ENCODE results near the gene TMEM53. TPM values are rescaled to one million over a fixed set of nuclear protein-coding genes. Genes with fewer than 3 reads are reported as not detected.

Gene TMEM53
- total RNA-seq, 2 experiments from 2014 or later: 0.64 to 1.2 TPM

DNA sequence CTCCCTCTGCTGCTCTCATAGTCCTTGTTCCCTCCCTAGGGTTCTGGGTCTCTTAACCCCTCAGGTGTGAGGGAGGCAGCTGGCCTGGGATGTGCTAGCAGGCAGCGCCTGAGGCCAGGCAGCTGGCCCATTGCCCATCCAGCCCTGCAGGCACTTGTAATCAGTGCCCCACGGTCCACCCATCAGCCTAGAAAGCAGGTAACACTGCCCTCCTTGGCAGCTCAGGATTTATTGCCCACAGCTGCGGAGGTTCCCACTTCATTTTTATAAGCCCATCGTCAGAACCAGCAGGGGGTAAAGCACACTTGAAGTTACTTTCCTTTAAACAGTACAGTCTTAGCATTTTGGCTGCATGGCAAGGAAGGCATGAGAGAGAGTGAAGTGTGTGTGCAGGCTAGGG is 70.6 kb downstream of the TMEM53 start:
- ChIA-PET CTCF (no interaction called here), POLR2A (no interaction called here)
- no peak overlapping the region for H3K4me3 ChIP-seq (ENCODE audit: low read length)
- Mint-ChIP-seq H3K27ac (no peak overlapping the region), H3K4me1 (ENCODE audit: low read depth) (no peaks in the 10 kb centered on the region), H3K4me3 (no peak overlapping the region), H3K36me3 (ENCODE audit: low read depth) (no peaks in the 10 kb centered on the region), H3K9me3 (no peaks in the 10 kb centered on the region), H3K27me3 (no peaks in the 10 kb centered on the region)
- H3K27me3 ChIP-seq (ENCODE audit: control insufficient read depth in 1 of 2, insufficient read depth in 2 of 2, low read length in 2 of 2): peaks cover 0 to 3% of the 10 kb centered on the region in 2 experiments
- TF ChIP-seq, protein P1, sequence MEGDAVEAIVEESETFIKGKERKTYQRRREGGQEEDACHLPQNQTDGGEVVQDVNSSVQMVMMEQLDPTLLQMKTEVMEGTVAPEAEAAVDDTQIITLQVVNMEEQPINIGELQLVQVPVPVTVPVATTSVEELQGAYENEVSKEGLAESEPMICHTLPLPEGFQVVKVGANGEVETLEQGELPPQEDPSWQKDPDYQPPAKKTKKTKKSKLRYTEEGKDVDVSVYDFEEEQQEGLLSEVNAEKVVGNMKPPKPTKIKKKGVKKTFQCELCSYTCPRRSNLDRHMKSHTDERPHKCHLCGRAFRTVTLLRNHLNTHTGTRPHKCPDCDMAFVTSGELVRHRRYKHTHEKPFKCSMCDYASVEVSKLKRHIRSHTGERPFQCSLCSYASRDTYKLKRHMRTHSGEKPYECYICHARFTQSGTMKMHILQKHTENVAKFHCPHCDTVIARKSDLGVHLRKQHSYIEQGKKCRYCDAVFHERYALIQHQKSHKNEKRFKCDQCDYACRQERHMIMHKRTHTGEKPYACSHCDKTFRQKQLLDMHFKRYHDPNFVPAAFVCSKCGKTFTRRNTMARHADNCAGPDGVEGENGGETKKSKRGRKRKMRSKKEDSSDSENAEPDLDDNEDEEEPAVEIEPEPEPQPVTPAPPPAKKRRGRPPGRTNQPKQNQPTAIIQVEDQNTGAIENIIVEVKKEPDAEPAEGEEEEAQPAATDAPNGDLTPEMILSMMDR (IDR thresholded peaks at IDR 0.05): no peak
- DNase-seq (no peak), ATAC-seq (ENCODE audit: poor library complexity) (no peak)
- H3K9me3 ChIP-seq (ENCODE audit: control insufficient read depth in 1 of 2, insufficient read depth in 1 of 2, low read length in 2 of 2): no peaks in the 10 kb centered on the region
- no peaks in the 10 kb centered on the region for H3K4me1 ChIP-seq (ENCODE audit: insufficient read depth, low read length)
- no peak overlapping the region for H3K27ac ChIP-seq (ENCODE audit: low read depth in 1 of 2, low read length in 2 of 2)
- H3K36me3 ChIP-seq (ENCODE audit: insufficient read depth, low read length): no peaks in the 10 kb centered on the region
- intact Hi-C loops (cut with DNase I, micrococcal nuclease): no loop called here

Other genes starting within 250 kb of the TMEM53 start
- 10 to 100 TPM; 79.9 to 84.0 TPM for gene ARMH1, start 233 bp upstream of the TMEM53 start, total RNA-seq
- not detected for gene RNU5D-1, start 56.7 kb upstream of the TMEM53 start, total RNA-seq
- gene KIF2C, start 65.4 kb upstream of the TMEM53 start, total RNA-seq: under 1 TPM; 0.64 to 0.82 TPM
- gene RPS8, start 101.1 kb upstream of the TMEM53 start, total RNA-seq: 1,000 to 10,000 TPM; 3,394 to 3,436 TPM
- 1 to 10 TPM; 1.0 TPM for gene BEST4, start 113.7 kb upstream of the TMEM53 start, total RNA-seq
- gene PLK3, start 125.9 kb upstream of the TMEM53 start, total RNA-seq: 100 to 1,000 TPM; 794 TPM
- gene DYNLT4, start 132.9 kb upstream of the TMEM53 start, total RNA-seq: 1 to 10 TPM; 1.8 to 2.1 TPM
- 10 to 100 TPM; 35.9 to 36.5 TPM for gene BTBD19, start 134.0 kb upstream of the TMEM53 start, total RNA-seq
- 1 to 10 TPM; 1.2 TPM for gene PTCH2, start 168.8 kb upstream of the TMEM53 start, total RNA-seq

All from CD4-positive, alpha-beta T cell (primary cell).